ENCODE results near the gene ZNF354C. TPM values are rescaled to one million over a fixed set of nuclear protein-coding genes. Genes with fewer than 3 reads are reported as not detected.

Gene ZNF354C
- total RNA-seq, result 4.4 and 6.7 TPM in 2 replicates

GRCh38 chr5:179060116-179061008 lies at the start of gene ZNF354C:
ZNF354C (plus strand) TSS chr5:179060373; CDS start chr5:179062069, 1,696 bp downstream.

GRCh38 chr5:179023528-179024189 lies 36.5 kb upstream of the ZNF354C start, which contains the start of gene ZNF879:
ZNF879 (plus strand) TSS chr5:179023804; CDS start chr5:179025005, 1,201 bp downstream.

Other genes starting within 250 kb of the ZNF354C start
- gene ZNF354B, start 200.4 kb upstream of the ZNF354C start, total RNA-seq, result 5.0 and 9.1 TPM in 2 replicates
- gene ZFP2, start 164.5 kb upstream of the ZNF354C start, total RNA-seq, result 0.65 and 1.2 TPM in 2 replicates
- 0.49 and 0.69 TPM in 2 replicates for gene ZNF454, start 119.2 kb upstream of the ZNF354C start, total RNA-seq
- gene GRM6, start 65.1 kb upstream of the ZNF354C start, total RNA-seq, result not detected in 2 replicates
- gene ZNF879, start 36.6 kb upstream of the ZNF354C start, total RNA-seq, result 2.3 and 5.2 TPM in 2 replicates